Measurements from ENCODE around the gene HAND2. TPM values are rescaled to one million over a fixed set of nuclear protein-coding genes. Genes with fewer than 3 reads are reported as not detected.

HAND2 gene
- total RNA-seq, 1 donor from 2014 or later: not detected

DNA sequence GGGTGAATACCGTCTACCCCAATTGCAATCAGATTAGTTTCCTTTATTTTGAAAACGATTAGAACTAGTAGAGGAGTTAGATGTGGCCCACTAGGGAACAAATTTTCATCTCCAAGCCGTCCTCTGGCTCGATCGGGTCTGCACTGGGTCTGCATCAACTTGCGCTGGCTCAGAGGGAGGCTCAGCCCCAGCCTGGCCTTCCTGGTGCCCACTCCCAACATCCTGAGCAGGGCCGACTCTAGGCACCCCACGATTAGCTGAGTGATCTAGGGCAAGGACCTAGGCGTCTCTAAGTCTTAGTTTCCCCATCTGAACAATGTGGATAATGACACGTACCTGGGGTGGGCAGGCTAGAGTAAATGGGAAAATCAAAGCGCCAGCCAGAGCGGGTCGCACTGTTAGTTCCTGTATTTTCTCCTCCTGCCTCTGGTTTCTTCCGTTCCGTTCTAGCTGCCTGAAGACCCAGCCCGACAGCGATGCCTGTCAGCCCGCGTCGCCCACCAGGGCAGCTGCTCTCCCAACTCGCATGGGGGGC, 7.7 kb upstream of the HAND2 start:
- Histone ChIP-seq H3K9ac (ENCODE audit: low read length) (no peak overlapping the region), H3K9me3 (ENCODE audit: insufficient read depth, low read depth, low read length) (peaks cover 5% of the 10 kb centered on the region), H3K27ac (ENCODE audit: low read depth, low read length) (no peak overlapping the region), H3K36me3 (ENCODE audit: insufficient read depth, low read length) (no peaks in the 10 kb centered on the region), H3K4me2 (ENCODE audit: low read length) (peak overlapping the region; percentile 48), H3K4me1 (ENCODE audit: insufficient read depth, low read length) (no peaks in the 10 kb centered on the region), H2AFZ (ENCODE audit: low read depth, low read length) (peak overlapping the region; percentile 42), H3K79me2 (ENCODE audit: insufficient read depth, low read length) (no peaks in the 10 kb centered on the region), H3K27me3 (ENCODE audit: insufficient read depth, low read length) (peaks cover 93% of the 10 kb centered on the region), H3K4me3 (ENCODE audit: insufficient read depth, low read depth, low read length) (no peak overlapping the region), H4K20me1 (ENCODE audit: insufficient read depth, low read length) (no peaks in the 10 kb centered on the region)
- FAIRE-seq (no peak), DNase-seq (ENCODE audit: low read depth) (no peak)
- Mint-ChIP-seq H3K4me3 (ENCODE audit: unreplicated experiment) (no peak overlapping the region), H3K9me3 (ENCODE audit: unreplicated experiment) (peaks cover 9% of the 10 kb centered on the region), H3K4me1 (ENCODE audit: low read depth, unreplicated experiment) (peaks cover 2% of the 10 kb centered on the region), H3K36me3 (ENCODE audit: low read depth, unreplicated experiment) (no peaks in the 10 kb centered on the region), H3K27me3 (ENCODE audit: low read depth, unreplicated experiment) (peaks cover 92% of the 10 kb centered on the region), H3K27ac (ENCODE audit: unreplicated experiment) (no peak overlapping the region)
- no peak for TF ChIP-seq EZH2 (IDR thresholded peaks at IDR 0.05; ENCODE audit: insufficient read depth, low read length)
- TF ChIP-seq, protein P1, sequence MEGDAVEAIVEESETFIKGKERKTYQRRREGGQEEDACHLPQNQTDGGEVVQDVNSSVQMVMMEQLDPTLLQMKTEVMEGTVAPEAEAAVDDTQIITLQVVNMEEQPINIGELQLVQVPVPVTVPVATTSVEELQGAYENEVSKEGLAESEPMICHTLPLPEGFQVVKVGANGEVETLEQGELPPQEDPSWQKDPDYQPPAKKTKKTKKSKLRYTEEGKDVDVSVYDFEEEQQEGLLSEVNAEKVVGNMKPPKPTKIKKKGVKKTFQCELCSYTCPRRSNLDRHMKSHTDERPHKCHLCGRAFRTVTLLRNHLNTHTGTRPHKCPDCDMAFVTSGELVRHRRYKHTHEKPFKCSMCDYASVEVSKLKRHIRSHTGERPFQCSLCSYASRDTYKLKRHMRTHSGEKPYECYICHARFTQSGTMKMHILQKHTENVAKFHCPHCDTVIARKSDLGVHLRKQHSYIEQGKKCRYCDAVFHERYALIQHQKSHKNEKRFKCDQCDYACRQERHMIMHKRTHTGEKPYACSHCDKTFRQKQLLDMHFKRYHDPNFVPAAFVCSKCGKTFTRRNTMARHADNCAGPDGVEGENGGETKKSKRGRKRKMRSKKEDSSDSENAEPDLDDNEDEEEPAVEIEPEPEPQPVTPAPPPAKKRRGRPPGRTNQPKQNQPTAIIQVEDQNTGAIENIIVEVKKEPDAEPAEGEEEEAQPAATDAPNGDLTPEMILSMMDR (IDR thresholded peaks at IDR 0.05; ENCODE audit: insufficient read depth, low read depth, low read length): no peak

DNA sequence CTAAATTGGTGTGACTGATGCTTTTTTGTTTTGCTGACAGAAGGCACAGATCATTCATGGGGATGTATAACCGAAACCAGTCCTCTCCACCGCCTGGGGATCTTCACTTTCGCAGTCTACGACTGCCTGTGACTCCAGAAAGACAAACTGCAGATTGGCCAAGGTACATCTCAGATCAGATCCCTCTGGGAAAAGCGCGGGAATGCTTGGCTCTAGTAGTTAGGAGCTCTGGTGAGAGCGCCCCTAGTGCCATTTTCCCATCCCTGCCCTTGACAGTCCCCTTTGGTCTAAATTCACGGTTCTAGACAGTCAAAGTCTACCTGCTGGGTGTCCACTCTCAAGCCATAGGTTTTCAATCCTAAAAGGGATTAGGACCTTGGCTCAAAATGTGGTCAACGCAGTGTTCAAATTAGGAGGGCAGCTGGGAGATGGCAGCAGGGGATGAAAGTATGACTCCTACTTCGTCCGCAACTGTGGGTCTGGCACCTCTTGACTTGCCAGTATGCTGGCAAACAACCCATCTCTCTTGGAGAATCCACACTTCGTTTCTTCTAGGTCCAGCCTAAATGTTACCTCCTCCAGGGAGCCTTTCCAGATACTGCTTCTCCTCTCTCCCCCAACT, 6.9 kb upstream of the HAND2 start:
- TF ChIP-seq EZH2 (IDR thresholded peaks at IDR 0.05; ENCODE audit: insufficient read depth, low read length): no peak
- TF ChIP-seq, protein P1 (IDR thresholded peaks at IDR 0.05; ENCODE audit: insufficient read depth, low read depth, low read length): no peak
- no peak for DNase-seq (ENCODE audit: low read depth)
- Mint-ChIP-seq H3K27ac (ENCODE audit: unreplicated experiment) (no peak overlapping the region), H3K4me1 (ENCODE audit: low read depth, unreplicated experiment) (peaks cover 2% of the 10 kb centered on the region), H3K36me3 (ENCODE audit: low read depth, unreplicated experiment) (no peaks in the 10 kb centered on the region), H3K9me3 (ENCODE audit: unreplicated experiment) (peaks cover 15% of the 10 kb centered on the region), H3K27me3 (ENCODE audit: low read depth, unreplicated experiment) (peaks cover 96% of the 10 kb centered on the region), H3K4me3 (ENCODE audit: unreplicated experiment) (no peak overlapping the region)
- Histone ChIP-seq H3K4me2 (ENCODE audit: low read length) (no peak overlapping the region), H3K4me1 (ENCODE audit: insufficient read depth, low read length) (no peaks in the 10 kb centered on the region), H4K20me1 (ENCODE audit: insufficient read depth, low read length) (no peaks in the 10 kb centered on the region), H3K79me2 (ENCODE audit: insufficient read depth, low read length) (no peaks in the 10 kb centered on the region), H3K36me3 (ENCODE audit: insufficient read depth, low read length) (no peaks in the 10 kb centered on the region), H3K27me3 (ENCODE audit: insufficient read depth, low read length) (peaks cover 98% of the 10 kb centered on the region), H3K4me3 (ENCODE audit: insufficient read depth, low read depth, low read length) (no peak overlapping the region), H3K27ac (ENCODE audit: low read depth, low read length) (no peak overlapping the region), H3K9me3 (ENCODE audit: insufficient read depth, low read depth, low read length) (peaks cover 8% of the 10 kb centered on the region), H2AFZ (ENCODE audit: low read depth, low read length) (no peak overlapping the region), H3K9ac (ENCODE audit: low read length) (no peak overlapping the region)
- FAIRE-seq: peak; percentile 55

DNA sequence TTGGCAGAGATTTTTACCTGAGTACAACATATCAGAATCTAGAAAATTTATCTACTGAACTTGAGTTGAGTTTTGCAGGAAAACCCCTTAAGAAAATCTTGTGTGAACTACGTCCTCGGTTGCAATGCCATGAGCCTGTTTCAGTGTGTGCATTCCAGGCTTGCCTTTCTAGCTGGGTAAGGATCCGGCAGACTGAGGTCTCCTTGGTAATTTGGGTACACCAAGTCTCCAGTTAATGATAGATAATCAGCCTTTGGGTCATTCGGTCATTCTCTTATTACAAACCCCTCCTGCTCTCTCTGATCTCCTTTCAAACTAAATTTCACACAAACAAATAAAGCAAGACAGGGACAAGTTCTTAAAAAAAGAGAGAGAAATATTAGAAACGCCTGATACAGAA, 5.9 kb upstream of the HAND2 start:
- Histone ChIP-seq H3K27me3 (ENCODE audit: insufficient read depth, low read length) (peaks cover 100% of the 10 kb centered on the region), H3K9me3 (ENCODE audit: insufficient read depth, low read depth, low read length) (peaks cover 8% of the 10 kb centered on the region), H3K9ac (ENCODE audit: low read length) (no peak overlapping the region), H3K4me2 (ENCODE audit: low read length) (no peak overlapping the region), H3K4me1 (ENCODE audit: insufficient read depth, low read length) (no peaks in the 10 kb centered on the region), H2AFZ (ENCODE audit: low read depth, low read length) (no peak overlapping the region), H3K4me3 (ENCODE audit: insufficient read depth, low read depth, low read length) (no peak overlapping the region), H4K20me1 (ENCODE audit: insufficient read depth, low read length) (no peaks in the 10 kb centered on the region), H3K79me2 (ENCODE audit: insufficient read depth, low read length) (no peaks in the 10 kb centered on the region), H3K36me3 (ENCODE audit: insufficient read depth, low read length) (no peaks in the 10 kb centered on the region), H3K27ac (ENCODE audit: low read depth, low read length) (no peak overlapping the region)
- no peak for TF ChIP-seq EZH2 (IDR thresholded peaks at IDR 0.05; ENCODE audit: insufficient read depth, low read length)
- TF ChIP-seq, protein P1 (IDR thresholded peaks at IDR 0.05; ENCODE audit: insufficient read depth, low read depth, low read length): no peak
- H3K4me3 Mint-ChIP-seq (ENCODE audit: unreplicated experiment): no peak overlapping the region
- peaks cover 2% of the 10 kb centered on the region for H3K4me1 Mint-ChIP-seq (ENCODE audit: low read depth, unreplicated experiment)
- H3K27ac Mint-ChIP-seq (ENCODE audit: unreplicated experiment): no peak overlapping the region
- H3K36me3 Mint-ChIP-seq (ENCODE audit: low read depth, unreplicated experiment): no peaks in the 10 kb centered on the region
- peaks cover 19% of the 10 kb centered on the region for H3K9me3 Mint-ChIP-seq (ENCODE audit: unreplicated experiment)
- FAIRE-seq: no peak
- peaks cover 96% of the 10 kb centered on the region for H3K27me3 Mint-ChIP-seq (ENCODE audit: low read depth, unreplicated experiment)
- no peak for DNase-seq (ENCODE audit: low read depth)
